Trophoblast cell (in vitro differentiated cells and primary cell): ENCODE measurements around the gene FBXO8.

Source experiments
- DNase-seq, 2 donors: peaks; one replicate each; pipeline ENCODE4 v3.0.0-alpha.2; 2016
- H2AFZ ChIP-seq: 2 replicates; pipeline ENCODE4 v1.6.1; 2013; ENCODE audit warnings: low read length, moderate library complexity, mild to moderate bottlenecking; ENCODE audit not compliant: insufficient read depth, poor library complexity
- H2AK5ac ChIP-seq: 2 replicates; pipeline ENCODE4 v1.6.1; 2013; ENCODE audit warnings: mild to moderate bottlenecking, low read length
- H2BK120ac ChIP-seq: 2 replicates; pipeline ENCODE4 v1.6.1; 2013; ENCODE audit warnings: low read length, mild to moderate bottlenecking, moderate library complexity; ENCODE audit not compliant: insufficient read depth, poor library complexity
- H2BK12ac ChIP-seq: 2 replicates; pipeline ENCODE4 v1.6.1; 2013; ENCODE audit warnings: mild to moderate bottlenecking, low read length, moderate library complexity
- H2BK5ac ChIP-seq: 2 replicates; pipeline ENCODE4 v1.6.1; 2013; ENCODE audit warnings: low read length, low read depth, moderate library complexity, mild to moderate bottlenecking; ENCODE audit not compliant: poor library complexity
- H3K14ac ChIP-seq: 2 replicates; pipeline ENCODE4 v1.6.1; 2013; ENCODE audit warnings: mild to moderate bottlenecking, low read length
- H3K18ac ChIP-seq: 2 replicates; pipeline ENCODE4 v1.6.1; 2013; ENCODE audit warnings: mild to moderate bottlenecking, low read length
- H3K23ac ChIP-seq: 2 replicates; pipeline ENCODE4 v1.6.1; 2013; ENCODE audit warnings: low read length
- H3K27ac ChIP-seq: 2 replicates; pipeline ENCODE4 v1.5.1; 2013; ENCODE audit warnings: low read depth, mild to moderate bottlenecking, inconsistent platforms, low read length, moderate library complexity
- H3K27me3 ChIP-seq: 2 replicates; pipeline ENCODE4 v1.6.1; 2013; ENCODE audit warnings: inconsistent platforms, mild to moderate bottlenecking, low read length, moderate library complexity; ENCODE audit not compliant: insufficient read depth
- H3K36me3 ChIP-seq, 2 experiments: 1 replicate in 1 of 2; 2 replicates in 1 of 2; pipeline ENCODE4 v1.6.1; 2013; ENCODE audit warnings: low read length in 2 of 2, mild to moderate bottlenecking in 2 of 2, moderate library complexity in 1 of 2; ENCODE audit not compliant: insufficient read depth in 2 of 2, control insufficient read depth in 1 of 2
- H3K4ac ChIP-seq: 2 replicates; pipeline ENCODE4 v1.6.1; 2013; ENCODE audit warnings: low read depth, mild to moderate bottlenecking, low read length, moderate library complexity
- H3K4me1 ChIP-seq, 2 experiments: 1 replicate in 1 of 2; 2 replicates in 1 of 2; pipeline ENCODE4 v1.6.1; 2013; ENCODE audit warnings: low read length in 2 of 2, mild to moderate bottlenecking in 2 of 2, moderate library complexity in 1 of 2; ENCODE audit not compliant: insufficient read depth in 2 of 2, control insufficient read depth in 1 of 2
- H3K4me2 ChIP-seq: 2 replicates; pipeline ENCODE4 v1.6.1; 2013; ENCODE audit warnings: inconsistent platforms, mild to moderate bottlenecking, low read length, moderate library complexity
- H3K4me3 ChIP-seq: 2 replicates; pipeline ENCODE4 v1.5.1; 2013; ENCODE audit warnings: mild to moderate bottlenecking, low read depth, low read length, inconsistent platforms
- H3K79me1 ChIP-seq: one replicate; pipeline ENCODE4 v1.6.1; 2013; ENCODE audit warnings: low read length
- H3K79me2 ChIP-seq: 2 replicates; pipeline ENCODE4 v1.6.1; 2013; ENCODE audit warnings: low read length, mild to moderate bottlenecking; ENCODE audit not compliant: control insufficient read depth, insufficient read depth, poor library complexity
- H3K9ac ChIP-seq: 2 replicates; pipeline ENCODE4 v1.6.1; 2013; ENCODE audit warnings: mild to moderate bottlenecking, low read length
- H3K9me3 ChIP-seq: 2 replicates; pipeline ENCODE4 v1.6.1; 2013; ENCODE audit warnings: low read depth, mild to moderate bottlenecking, control low read depth, inconsistent platforms, low read length; ENCODE audit not compliant: insufficient read depth
- H4K12ac ChIP-seq: 2 replicates; pipeline ENCODE4 v1.6.1; 2013; ENCODE audit warnings: low read depth, mild to moderate bottlenecking, low read length, moderate library complexity
- H4K8ac ChIP-seq: 2 replicates; pipeline ENCODE4 v1.6.1; 2013; ENCODE audit warnings: low read depth, mild to moderate bottlenecking, low read length, moderate library complexity
- H4K91ac ChIP-seq: one replicate; pipeline ENCODE4 v1.6.1; 2013; ENCODE audit warnings: low read depth, mild to moderate bottlenecking, low read length, moderate library complexity
- WGBS: extraction: QIAGEN DNeasy Blood & Tissue Kit; methylation state at CpG from one replicate; pipeline ENCODE4 v1.1.7; 2013; ENCODE audit warnings: missing lambda C conversion rate; ENCODE audit not compliant: insufficient read length, insufficient coverage; ENCODE audit errors: extremely low coverage; 5-methylcytosine and 5-hydroxymethylcytosine counted together

The FBXO8 gene

GRCh38 chr4:174307694-174308093 lies 24.2 kb upstream of the FBXO8 start:
- no peaks in the 10 kb centered on the region for H3K4me1 ChIP-seq
- H3K27me3 ChIP-seq: no peaks in the 10 kb centered on the region
- H3K23ac ChIP-seq: no peak overlapping the region
- H2AK5ac ChIP-seq: no peak overlapping the region
- H3K4ac ChIP-seq: no peak overlapping the region
- H2AFZ ChIP-seq: no peak overlapping the region
- no peak overlapping the region for H2BK5ac ChIP-seq
- H3K36me3 ChIP-seq: peaks cover 2% of the 10 kb centered on the region in 2 experiments
- H3K79me2 ChIP-seq: no peaks in the 10 kb centered on the region
- H4K12ac ChIP-seq: no peak overlapping the region
- H4K91ac ChIP-seq: no peak overlapping the region
- WGBS: no CpG with 5 or more reads among the region's 4 CpGs
- H3K18ac ChIP-seq: no peak overlapping the region
- no peaks in the 10 kb centered on the region for H3K79me1 ChIP-seq
- H4K8ac ChIP-seq: no peak overlapping the region
- H3K14ac ChIP-seq: no peak overlapping the region
- no peak overlapping the region for H3K9ac ChIP-seq
- H2BK120ac ChIP-seq: no peak overlapping the region
- H3K4me3 ChIP-seq: no peak overlapping the region
- H2BK12ac ChIP-seq: no peak overlapping the region
- no peak for DNase-seq
- H3K4me2 ChIP-seq: no peak overlapping the region
- H3K27ac ChIP-seq: no peak overlapping the region
- H3K9me3 ChIP-seq: no peaks in the 10 kb centered on the region

GRCh38 chr4:174305961-174306360 lies 22.5 kb upstream of the FBXO8 start:
- Histone ChIP-seq H3K9ac (no peak overlapping the region), H3K4me2 (no peak overlapping the region), H3K4me3 (no peak overlapping the region), H3K4ac (no peak overlapping the region), H4K91ac (no peak overlapping the region), H3K14ac (no peak overlapping the region), H2BK5ac (no peak overlapping the region), H3K4me1 (no peaks in the 10 kb centered on the region), H3K36me3 (peaks cover 0 to 2% of the 10 kb centered on the region in 2 experiments), H3K27ac (no peak overlapping the region), H2BK12ac (no peak overlapping the region), H3K79me1 (no peaks in the 10 kb centered on the region), H3K79me2 (no peaks in the 10 kb centered on the region), H3K27me3 (no peaks in the 10 kb centered on the region), H3K23ac (no peak overlapping the region), H3K9me3 (no peaks in the 10 kb centered on the region), H4K12ac (no peak overlapping the region), H2AFZ (no peak overlapping the region), H3K18ac (no peak overlapping the region), H2BK120ac (no peak overlapping the region), H2AK5ac (no peak overlapping the region), H4K8ac (no peak overlapping the region)
- no CpG with 5 or more reads among the region's 3 CpGs for WGBS
- no peak for DNase-seq

- WGBS: no CpG with 5 or more reads among the region's 1 CpG
- no peaks in the 10 kb centered on the region for H3K27me3 ChIP-seq
These were observed 21.2 kb upstream of the FBXO8 start for GRCh38 chr4:174304664-174305063.

GRCh38 chr4:174303687-174304086 lies 20.2 kb upstream of the FBXO8 start:
- Histone ChIP-seq H3K4me2 (no peak overlapping the region), H4K91ac (no peak overlapping the region), H3K4me3 (no peak overlapping the region), H2AK5ac (no peak overlapping the region), H2AFZ (no peak overlapping the region), H4K12ac (no peak overlapping the region), H3K9ac (no peak overlapping the region), H2BK12ac (no peak overlapping the region), H3K9me3 (no peaks in the 10 kb centered on the region), H3K23ac (no peak overlapping the region), H3K18ac (no peak overlapping the region), H3K79me2 (no peaks in the 10 kb centered on the region), H3K79me1 (no peaks in the 10 kb centered on the region), H4K8ac (no peak overlapping the region), H2BK120ac (no peak overlapping the region), H3K14ac (no peak overlapping the region), H2BK5ac (no peak overlapping the region), H3K27me3 (no peaks in the 10 kb centered on the region), H3K4ac (no peak overlapping the region), H3K36me3 (peaks cover 0 to 2% of the 10 kb centered on the region in 2 experiments), H3K4me1 (no peaks in the 10 kb centered on the region), H3K27ac (no peak overlapping the region)
- no CpG with 5 or more reads among the region's 1 CpG for WGBS
- no peak for DNase-seq

More at GRCh38 chr4:174304664-174305063, 21.2 kb upstream of the FBXO8 start:
- no peak overlapping the region for H4K8ac ChIP-seq
- H2AFZ ChIP-seq: no peak overlapping the region
- no peaks in the 10 kb centered on the region for H3K79me1 ChIP-seq
- no peak overlapping the region for H3K4ac ChIP-seq
- no peak overlapping the region for H4K91ac ChIP-seq
- H2BK120ac ChIP-seq: no peak overlapping the region
- H3K79me2 ChIP-seq: no peaks in the 10 kb centered on the region
- no peak overlapping the region for H3K4me2 ChIP-seq
- no peak overlapping the region for H3K14ac ChIP-seq
- no peaks in the 10 kb centered on the region for H3K4me1 ChIP-seq
- H2BK5ac ChIP-seq: no peak overlapping the region
- no peak overlapping the region for H3K4me3 ChIP-seq
- peaks cover 0 to 2% of the 10 kb centered on the region in 2 experiments for H3K36me3 ChIP-seq
- H3K9me3 ChIP-seq: no peaks in the 10 kb centered on the region
- H3K27ac ChIP-seq: no peak overlapping the region
- no peak overlapping the region for H3K9ac ChIP-seq
- H2AK5ac ChIP-seq: no peak overlapping the region
- H2BK12ac ChIP-seq: no peak overlapping the region
- no peak overlapping the region for H4K12ac ChIP-seq
- DNase-seq: no peak
- H3K18ac ChIP-seq: no peak overlapping the region
- no peak overlapping the region for H3K23ac ChIP-seq
